Thyroid gland (tissue), 4 donors: Measurements from ENCODE around the gene GLIS1. TPM values are rescaled to one million over a fixed set of nuclear protein-coding genes. Genes with fewer than 3 reads are reported as not detected.

Experiments
- DNase-seq, 2 donors: peaks; one replicate each; pipeline ENCODE4 v3.0.0-alpha.2; 2019
- H3K27ac ChIP-seq, 3 donors: fragments of 200-600 bp; sonication (generic); 1 replicate in 2 of 3; 2 replicates in 1 of 3; pipeline ENCODE4 v1.5.1; 2016 to 2019; ENCODE audit warnings: mild to moderate bottlenecking in 1 of 3, moderate library complexity in 1 of 3
- H3K27me3 ChIP-seq: fragments of 200-600 bp; sonication (generic); one replicate; pipeline ENCODE4 v1.5.1; 2019
- H3K36me3 ChIP-seq, 2 donors: fragments of 200-600 bp; sonication (generic); one replicate each; pipeline ENCODE4 v1.5.1; 2016 to 2019
- H3K4me1 ChIP-seq, 2 donors: fragments of 200-600 bp; sonication (generic); one replicate each; pipeline ENCODE4 v1.5.1; 2017 to 2019
- H3K4me3 ChIP-seq, 3 donors: fragments of 200-600 bp; sonication (generic); replicated peaks in 1 of 3; 1 replicate in 2 of 3; 2 replicates in 1 of 3; pipeline ENCODE4 v1.5.1; 2016; ENCODE audit warnings: mild to moderate bottlenecking in 1 of 3
- H3K9me3 ChIP-seq: fragments of 200-600 bp; sonication (generic); one replicate; pipeline ENCODE4 v1.5.1; 2017
- CTCF ChIP-seq, 6 experiments: fragments of 200-600 bp in 3 of 6; fragments of 450-650 bp in 3 of 6; sonication (generic) in 3 of 6; IDR thresholded peaks; one replicate each; pipeline ENCODE4 v1.5.1; 2016 to 2019; ENCODE audit warnings: antibody characterized with exemption in 6 of 6, mild to moderate bottlenecking in 2 of 6, inconsistent platforms in 1 of 6, moderate library complexity in 1 of 6
- POLR2A ChIP-seq, 2 donors: fragments of 450-650 bp; IDR thresholded peaks; one replicate each; pipeline ENCODE4 v1.6.1; 2017; ENCODE audit warnings: antibody characterized with exemption in 2 of 2, mild to moderate bottlenecking in 2 of 2, moderate library complexity in 1 of 2
- WGBS, 2 donors: methylation state at CpG; one replicate each; pipeline ENCODE4 v1.1.5; 2017; 5-methylcytosine and 5-hydroxymethylcytosine counted together
- intact Hi-C: fragments of 100-400 bp; cut with DNase I; formaldehyde crosslinking; loops from one replicate; pipeline ENCODE4 v1.15.1; 2023
- total RNA-seq, 4 donors: library from RNA; depleted of rRNA; stranded (reverse); fragments of >200 nt; gene quantifications; one replicate each; pipeline ENCODE4 v1.2.3, GENCODE V29; 2016

Gene GLIS1
- total RNA-seq, 4 donors from 2014 or later, result 0.29 TPM; not detected in 3

GRCh38 chr1:53526451-53527101, 212.4 kb downstream of the GLIS1 start:
- H3K27ac ChIP-seq, result no peak overlapping the region
- H3K4me3 ChIP-seq, result no peak overlapping the region
- peaks cover 0 to 22% of the 10 kb centered on the region in 2 donors for H3K4me1 ChIP-seq
- intact Hi-C loops, result no loop called here
- H3K9me3 ChIP-seq, result no peaks in the 10 kb centered on the region
- WGBS, 2 donors, result 63 to 72% methylated on average over 16 to 26 of the region's 29 CpGs
- DNase-seq, result peak in 1 of 2 donors; percentile 12
- no peaks in the 10 kb centered on the region for H3K36me3 ChIP-seq
- TF ChIP-seq CTCF (IDR thresholded peaks at IDR 0.05) (no peak), POLR2A (IDR thresholded peaks at IDR 0.05) (no peak)
- no peaks in the 10 kb centered on the region for H3K27me3 ChIP-seq

GRCh38 chr1:53525595-53525994, 213.4 kb downstream of the GLIS1 start:
- DNase-seq, result no peak

GRCh38 chr1:53524428-53525375, 214.3 kb downstream of the GLIS1 start:
- H3K27me3 ChIP-seq, result no peaks in the 10 kb centered on the region
- intact Hi-C loops, result no loop called here
- H3K4me1 ChIP-seq, result peaks cover 0 to 11% of the 10 kb centered on the region in 2 donors
- H3K9me3 ChIP-seq, result no peaks in the 10 kb centered on the region
- no peak for TF ChIP-seq CTCF (IDR thresholded peaks at IDR 0.05)
- no peak for TF ChIP-seq POLR2A (IDR thresholded peaks at IDR 0.05)
- no peaks in the 10 kb centered on the region for H3K36me3 ChIP-seq
- 68 to 88% methylated on average over 23 to 33 of the region's 35 CpGs for WGBS, 2 donors
- H3K4me3 ChIP-seq, result no peak overlapping the region
- DNase-seq, result peak; percentile 70 to 76
- H3K27ac ChIP-seq, result no peak overlapping the region

More at GRCh38 chr1:53525595-53525994, 213.4 kb downstream of the GLIS1 start:
- intact Hi-C loops, result no loop called here
- Histone ChIP-seq H3K9me3 (no peaks in the 10 kb centered on the region), H3K36me3 (no peaks in the 10 kb centered on the region), H3K27me3 (no peaks in the 10 kb centered on the region), H3K4me3 (no peak overlapping the region), H3K27ac (no peak overlapping the region), H3K4me1 (peaks cover 0 to 20% of the 10 kb centered on the region in 2 donors)
- 76 to 82% methylated on average over 11 of the region's 11 CpGs for WGBS, 2 donors
- TF ChIP-seq POLR2A (IDR thresholded peaks at IDR 0.05), result no peak
- TF ChIP-seq CTCF (IDR thresholded peaks at IDR 0.05), result no peak

DNA sequence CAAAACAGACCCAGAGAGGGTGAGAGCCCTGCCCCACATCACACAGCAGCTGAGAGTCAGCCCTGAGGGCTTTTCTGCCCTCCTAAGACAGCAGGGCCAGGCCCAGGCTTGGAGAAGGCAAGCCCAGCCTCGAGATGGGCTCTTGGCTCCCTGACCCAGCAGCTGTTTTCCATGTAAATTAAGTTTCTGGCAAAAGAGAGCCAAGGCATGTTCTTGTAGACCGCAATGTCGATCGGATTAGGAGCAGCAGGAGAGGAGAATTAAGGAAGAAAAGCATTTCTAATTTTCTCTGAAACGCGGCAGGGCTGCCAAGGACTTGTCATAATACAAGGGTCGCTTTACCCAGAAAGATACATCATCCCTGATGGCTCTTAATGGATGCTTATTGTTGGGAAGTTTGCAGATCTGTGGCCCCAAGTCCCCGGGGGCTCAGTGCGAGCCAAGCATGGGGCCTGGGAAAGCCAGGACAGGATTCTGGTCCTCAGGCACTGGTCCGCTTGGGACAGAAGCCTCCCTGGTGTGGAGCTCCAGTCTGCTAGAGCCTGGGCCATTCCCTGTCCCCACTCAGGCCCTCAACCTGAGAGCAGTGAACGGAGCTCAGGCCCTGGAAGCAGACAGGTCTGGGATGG, 216.9 kb downstream of the GLIS1 start:
- DNase-seq, result no peak
- H3K36me3 ChIP-seq, result no peaks in the 10 kb centered on the region
- 74 to 80% methylated on average over 10 to 11 of the region's 11 CpGs for WGBS, 2 donors
- intact Hi-C loops, result no loop called here
- TF ChIP-seq POLR2A (IDR thresholded peaks at IDR 0.05) (no peak), CTCF (IDR thresholded peaks at IDR 0.05) (no peak)
- H3K27me3 ChIP-seq, result no peaks in the 10 kb centered on the region
- no peak overlapping the region for H3K27ac ChIP-seq
- peaks cover 0 to 8% of the 10 kb centered on the region in 2 donors for H3K4me1 ChIP-seq
- H3K4me3 ChIP-seq, result no peak overlapping the region
- H3K9me3 ChIP-seq, result no peaks in the 10 kb centered on the region
